Esophagus squamous epithelium (tissue), 5 donors: Measurements from ENCODE around the gene TNRC6B. TPM values are rescaled to one million over a fixed set of nuclear protein-coding genes. Genes with fewer than 3 reads are reported as not detected.
A peak's percentile ranks its signal among the peaks of the same experiment; 100 is the strongest.

Source experiments
- DNase-seq: peaks from one replicate; lab custom pipeline; 2025; lab: John Stamatoyannopoulos, UW
- H3K27ac ChIP-seq, 4 donors: fragments of 200-600 bp; sonication (generic); one replicate each; pipeline ENCODE4 v1.5.1; 2016 to 2019; ENCODE audit warnings: mild to moderate bottlenecking in 1 of 4
- H3K27me3 ChIP-seq, 4 donors: fragments of 200-600 bp; sonication (generic); 1 replicate in 3 of 4; 2 replicates in 1 of 4; pipeline versions ENCODE4 v1.5.1 to v1.6.0; 2017 to 2021; ENCODE audit warnings: antibody characterized with exemption in 1 of 4
- H3K36me3 ChIP-seq, 3 donors: fragments of 200-600 bp; sonication (generic); one replicate each; pipeline ENCODE4 v1.5.1; 2016 to 2019
- H3K4me1 ChIP-seq, 3 donors: fragments of 200-600 bp; sonication (generic); one replicate each; pipeline ENCODE4 v1.5.1; 2017 to 2019
- H3K4me3 ChIP-seq, 4 donors: fragments of 200-600 bp; sonication (generic); 1 replicate in 3 of 4; 2 replicates in 1 of 4; pipeline ENCODE4 v1.5.1; 2016 to 2019; ENCODE audit warnings: mild to moderate bottlenecking in 2 of 4, moderate library complexity in 1 of 4
- H3K9me3 ChIP-seq, 3 donors: fragments of 200-600 bp; sonication (generic); one replicate each; pipeline ENCODE4 v1.5.1; 2016 to 2019
- POLR2A ChIP-seq, 4 donors: fragments of 450-650 bp; IDR thresholded peaks; one replicate each; pipeline ENCODE4 v1.6.1; 2017; ENCODE audit warnings: antibody characterized with exemption in 4 of 4, mild to moderate bottlenecking in 4 of 4, moderate library complexity in 3 of 4
- WGBS, 2 donors: methylation state at CpG; one replicate each; pipeline ENCODE4 v1.1.5; 2018; 5-methylcytosine and 5-hydroxymethylcytosine counted together
- intact Hi-C: fragments of 100-400 bp; cut with DNase I; formaldehyde crosslinking; loops from one replicate; pipeline ENCODE4 v1.15.0; 2022
- total RNA-seq, 4 donors: library from RNA; depleted of rRNA; stranded (reverse); fragments of >200 nt; gene quantifications; one replicate each; pipeline ENCODE4 v1.1.0, GENCODE V29; 2016
- TF ChIP-seq, protein P1 (sequence below), 6 experiments: fragments of 450-650 bp in 4 of 6; fragments of 200-600 bp in 2 of 6; sonication (generic) in 2 of 6; IDR thresholded peaks; one replicate each; pipeline ENCODE4 v1.5.1; 2016 to 2019; ENCODE audit warnings: antibody characterized with exemption in 6 of 6, mild to moderate bottlenecking in 4 of 6, moderate library complexity in 4 of 6
- donor health status: DM: yes; HTN: yes; CAD: no.

Gene TNRC6B
- total RNA-seq, 4 donors from 2014 or later, result 20.7 to 36.5 (median 26.9) TPM

DNA sequence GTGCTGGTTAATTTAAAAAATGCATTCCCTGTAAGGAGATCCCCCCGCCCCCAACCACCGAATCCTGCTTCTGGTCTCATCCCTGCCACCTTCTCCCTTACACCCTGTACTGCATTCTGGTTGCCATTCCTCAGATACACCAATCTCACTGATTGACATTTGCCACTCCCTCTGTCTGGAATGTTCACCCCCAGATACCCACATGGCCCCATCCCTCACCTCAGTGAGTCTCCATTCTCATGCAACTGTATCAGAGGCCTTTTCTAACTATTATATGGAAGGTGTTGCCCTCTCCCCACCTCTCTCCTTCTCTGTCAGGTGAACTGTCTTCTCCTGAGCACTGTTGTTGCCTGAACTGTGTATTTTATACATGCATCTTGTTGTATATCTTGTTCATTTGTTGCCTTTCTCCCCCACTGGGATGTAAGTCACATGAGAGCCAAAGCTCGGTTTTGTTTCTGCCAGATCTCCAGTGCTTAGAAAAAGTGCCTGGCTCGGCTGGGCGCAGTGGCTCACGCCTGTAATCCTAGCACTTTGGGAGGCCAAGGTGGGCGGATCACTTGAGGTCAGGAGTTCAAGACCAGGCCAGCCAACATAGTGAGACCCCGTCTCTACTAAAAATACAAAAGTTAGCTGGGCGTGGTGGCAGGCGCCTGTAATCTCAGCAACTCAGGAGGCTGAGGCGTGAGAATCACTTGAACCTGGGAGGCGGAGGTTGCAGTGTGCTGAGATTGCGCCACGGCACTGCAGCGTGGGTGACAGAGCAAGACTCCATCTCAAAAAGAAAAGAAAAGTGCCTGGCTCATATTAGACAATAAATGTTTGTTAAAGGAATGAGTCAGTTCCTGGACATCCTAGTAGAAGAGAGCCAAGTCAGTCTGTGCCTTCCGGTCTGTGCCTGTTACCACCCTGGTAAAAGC is 61.0 kb downstream of the TNRC6B start:
- Histone ChIP-seq H3K27me3 (no peaks in the 10 kb centered on the region), H3K9me3 (no peaks in the 10 kb centered on the region), H3K27ac (peak overlapping the region; percentile 51 to 72 (median 67)), H3K4me1 (peaks cover 26 to 73% (median 27%) of the 10 kb centered on the region in 3 donors), H3K4me3 (peak overlapping the region in 1 of 4 donors; percentile 1), H3K36me3 (peaks cover 0 to 21% (median 0%) of the 10 kb centered on the region in 3 donors)
- WGBS, 2 donors, result 22 to 45% methylated on average over 11 to 13 of the region's 16 CpGs
- DNase-seq, result no peak
- no peak for TF ChIP-seq POLR2A (IDR thresholded peaks at IDR 0.05)
- TF ChIP-seq, protein P1, sequence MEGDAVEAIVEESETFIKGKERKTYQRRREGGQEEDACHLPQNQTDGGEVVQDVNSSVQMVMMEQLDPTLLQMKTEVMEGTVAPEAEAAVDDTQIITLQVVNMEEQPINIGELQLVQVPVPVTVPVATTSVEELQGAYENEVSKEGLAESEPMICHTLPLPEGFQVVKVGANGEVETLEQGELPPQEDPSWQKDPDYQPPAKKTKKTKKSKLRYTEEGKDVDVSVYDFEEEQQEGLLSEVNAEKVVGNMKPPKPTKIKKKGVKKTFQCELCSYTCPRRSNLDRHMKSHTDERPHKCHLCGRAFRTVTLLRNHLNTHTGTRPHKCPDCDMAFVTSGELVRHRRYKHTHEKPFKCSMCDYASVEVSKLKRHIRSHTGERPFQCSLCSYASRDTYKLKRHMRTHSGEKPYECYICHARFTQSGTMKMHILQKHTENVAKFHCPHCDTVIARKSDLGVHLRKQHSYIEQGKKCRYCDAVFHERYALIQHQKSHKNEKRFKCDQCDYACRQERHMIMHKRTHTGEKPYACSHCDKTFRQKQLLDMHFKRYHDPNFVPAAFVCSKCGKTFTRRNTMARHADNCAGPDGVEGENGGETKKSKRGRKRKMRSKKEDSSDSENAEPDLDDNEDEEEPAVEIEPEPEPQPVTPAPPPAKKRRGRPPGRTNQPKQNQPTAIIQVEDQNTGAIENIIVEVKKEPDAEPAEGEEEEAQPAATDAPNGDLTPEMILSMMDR (IDR thresholded peaks at IDR 0.05), result no peak
- intact Hi-C loops, result no loop called here

DNA sequence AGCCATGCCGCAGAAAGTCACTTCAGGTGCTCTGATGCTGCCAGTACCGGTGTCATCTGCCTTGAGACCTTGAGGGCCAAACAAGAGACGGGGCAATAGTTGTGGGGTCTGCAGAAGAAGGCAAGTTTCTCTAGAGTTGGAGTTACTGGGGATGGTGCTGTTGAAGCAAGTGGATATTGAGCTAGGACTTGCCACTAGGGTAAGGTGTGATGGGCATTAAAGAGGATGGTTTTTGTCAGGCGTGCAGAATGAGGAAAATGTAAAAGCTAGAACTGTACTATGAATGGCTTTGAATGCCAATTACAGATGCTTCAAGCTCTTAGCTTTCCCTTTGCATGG is 61.6 kb downstream of the TNRC6B start:
- DNase-seq, result no peak
- Histone ChIP-seq H3K9me3 (no peaks in the 10 kb centered on the region), H3K36me3 (peaks cover 0 to 20% (median 0%) of the 10 kb centered on the region in 3 donors), H3K27me3 (no peaks in the 10 kb centered on the region), H3K27ac (peak overlapping the region in 2 of 4 donors; percentile 64 to 72), H3K4me1 (peaks cover 26 to 80% (median 26%) of the 10 kb centered on the region in 3 donors), H3K4me3 (peak overlapping the region in 1 of 4 donors; percentile 1)
- WGBS, 2 donors, result 45 to 51% methylated on average over 4 of the region's 4 CpGs
- intact Hi-C loops, result no loop called here
- no peak for TF ChIP-seq POLR2A (IDR thresholded peaks at IDR 0.05)
- TF ChIP-seq, protein P1 (IDR thresholded peaks at IDR 0.05), result no peak

DNA sequence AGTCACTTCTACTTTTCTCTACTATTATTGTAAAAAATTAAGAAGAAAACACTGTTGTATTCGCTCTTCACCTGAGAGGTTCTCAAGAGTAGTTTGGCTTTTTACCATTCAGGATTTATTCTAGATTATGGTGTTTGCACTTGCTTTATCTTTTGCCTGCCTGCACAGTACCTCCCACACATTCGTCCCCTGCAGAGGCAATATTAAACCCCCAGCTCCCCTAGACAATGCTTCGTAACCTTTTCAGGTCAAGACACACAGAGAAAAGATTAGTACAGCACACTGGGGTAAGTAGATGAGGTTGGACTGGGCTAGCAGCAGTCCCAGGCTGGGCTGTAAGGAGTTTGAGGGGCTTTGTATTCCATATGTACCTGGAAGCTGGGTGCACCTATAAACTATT is 62.4 kb downstream of the TNRC6B start:
- no peaks in the 10 kb centered on the region for H3K27me3 ChIP-seq
- intact Hi-C loops, result no loop called here
- 82 to 94% methylated on average over 3 of the region's 3 CpGs for WGBS, 2 donors
- peaks cover 21 to 81% (median 26%) of the 10 kb centered on the region in 3 donors for H3K4me1 ChIP-seq
- DNase-seq, result no peak
- TF ChIP-seq, protein P1 (IDR thresholded peaks at IDR 0.05), result no peak
- no peak for TF ChIP-seq POLR2A (IDR thresholded peaks at IDR 0.05)
- H3K36me3 ChIP-seq, result peaks cover 0 to 20% (median 0%) of the 10 kb centered on the region in 3 donors
- H3K9me3 ChIP-seq, result no peaks in the 10 kb centered on the region
- H3K4me3 ChIP-seq, result no peak overlapping the region
- H3K27ac ChIP-seq, result no peak overlapping the region

DNA sequence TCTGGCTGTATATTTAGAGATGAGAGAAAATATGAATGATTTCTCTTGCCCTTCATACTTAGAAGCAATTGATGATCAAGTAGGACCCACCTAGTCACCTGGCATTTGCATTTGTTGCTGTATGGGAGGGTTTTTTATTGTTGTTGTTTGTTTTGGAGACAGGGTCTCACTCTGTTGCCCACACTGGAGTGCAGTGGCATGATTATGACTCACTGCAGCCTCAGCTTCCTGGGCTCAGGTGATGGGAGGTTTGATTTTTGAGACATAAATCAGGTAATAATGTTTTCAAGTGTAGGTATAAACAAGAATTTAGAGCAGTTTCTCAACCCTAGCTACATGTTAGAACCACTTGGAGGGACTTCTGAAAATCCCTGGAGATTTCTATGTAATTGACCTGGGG is 63.0 kb downstream of the TNRC6B start:
- Histone ChIP-seq H3K4me3 (no peak overlapping the region), H3K9me3 (no peaks in the 10 kb centered on the region), H3K36me3 (peaks cover 0 to 21% (median 0%) of the 10 kb centered on the region in 3 donors), H3K27ac (no peak overlapping the region), H3K27me3 (no peaks in the 10 kb centered on the region), H3K4me1 (peaks cover 21 to 76% (median 26%) of the 10 kb centered on the region in 3 donors)
- TF ChIP-seq POLR2A (IDR thresholded peaks at IDR 0.05), result no peak
- TF ChIP-seq, protein P1 (IDR thresholded peaks at IDR 0.05), result no peak
- DNase-seq, result no peak
- intact Hi-C loops, result no loop called here

DNA sequence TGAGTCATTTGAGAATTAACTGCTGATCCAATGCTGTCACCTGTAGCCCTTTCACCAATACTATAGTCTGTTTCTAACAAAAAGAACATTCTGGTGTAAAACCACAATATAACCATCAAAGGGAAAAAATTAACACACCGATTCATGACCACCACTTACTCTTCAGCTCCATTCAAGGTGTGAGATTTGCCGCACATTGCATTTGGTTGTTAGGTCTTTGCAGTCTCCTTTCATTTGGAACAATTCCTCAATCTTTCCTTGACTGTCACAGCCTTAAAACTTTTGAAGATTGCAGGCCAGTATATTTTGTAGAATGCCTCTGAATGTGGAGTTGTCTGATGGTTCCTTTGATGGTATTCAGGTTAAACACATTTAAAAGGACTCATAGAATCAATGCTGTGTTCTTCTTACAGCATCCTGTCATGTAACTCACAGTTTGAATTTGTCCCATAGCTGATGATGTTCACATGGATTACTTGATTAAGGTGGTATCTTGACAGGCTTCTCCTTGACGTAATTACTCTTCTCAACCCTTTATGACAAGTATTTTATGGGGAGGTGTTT is 63.6 kb downstream of the TNRC6B start:
- DNase-seq, result no peak
- Histone ChIP-seq H3K4me1 (peaks cover 18 to 70% (median 23%) of the 10 kb centered on the region in 3 donors), H3K27ac (no peak overlapping the region), H3K9me3 (no peaks in the 10 kb centered on the region), H3K4me3 (no peak overlapping the region), H3K36me3 (peaks cover 0 to 27% (median 0%) of the 10 kb centered on the region in 3 donors), H3K27me3 (no peaks in the 10 kb centered on the region)
- 72 to 81% methylated on average over 3 of the region's 3 CpGs for WGBS, 2 donors
- intact Hi-C loops, result no loop called here
- TF ChIP-seq, protein P1 (IDR thresholded peaks at IDR 0.05), result no peak
- TF ChIP-seq POLR2A (IDR thresholded peaks at IDR 0.05), result no peak
